Loucy (cell line): ENCODE results near the gene KCTD19.

Source experiments
- EZH2phosphoT487 ChIP-seq: fragments of 200-600 bp; IDR thresholded peaks from 2 replicates; pipeline ENCODE4 v1.6.1; 2018; ENCODE audit warnings: antibody characterized with exemption, mild to moderate bottlenecking, moderate library complexity, borderline replicate concordance
- TF ChIP-seq, protein P1 (sequence below): fragments of 200-600 bp; sonication (generic); conservative IDR thresholded peaks from 2 replicates; pipeline ENCODE4 v1.5.1; 2014; ENCODE audit warnings: mild to moderate bottlenecking, antibody characterized with exemption, low read length

DNA sequence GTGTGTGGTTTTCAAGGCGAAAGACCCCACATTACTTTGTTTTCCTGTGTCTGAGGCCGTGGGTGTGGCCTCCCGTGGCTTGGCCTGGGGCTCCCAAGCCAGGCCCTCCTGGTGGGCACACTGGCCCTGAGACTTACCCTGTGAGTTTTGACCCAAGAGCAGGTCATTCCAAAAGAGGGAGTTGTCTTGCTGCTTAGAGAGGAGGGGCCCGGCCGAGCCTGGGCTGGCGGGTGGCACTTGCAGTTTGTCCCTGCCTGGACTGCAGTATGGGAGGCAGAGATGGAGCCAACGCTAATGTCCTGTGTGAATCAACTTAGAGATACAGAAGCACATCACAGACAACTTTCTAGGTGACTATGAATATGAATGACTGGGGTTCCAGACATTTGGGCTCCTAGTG lies 24.5 kb downstream of the KCTD19 start:
- TF ChIP-seq, protein P1, sequence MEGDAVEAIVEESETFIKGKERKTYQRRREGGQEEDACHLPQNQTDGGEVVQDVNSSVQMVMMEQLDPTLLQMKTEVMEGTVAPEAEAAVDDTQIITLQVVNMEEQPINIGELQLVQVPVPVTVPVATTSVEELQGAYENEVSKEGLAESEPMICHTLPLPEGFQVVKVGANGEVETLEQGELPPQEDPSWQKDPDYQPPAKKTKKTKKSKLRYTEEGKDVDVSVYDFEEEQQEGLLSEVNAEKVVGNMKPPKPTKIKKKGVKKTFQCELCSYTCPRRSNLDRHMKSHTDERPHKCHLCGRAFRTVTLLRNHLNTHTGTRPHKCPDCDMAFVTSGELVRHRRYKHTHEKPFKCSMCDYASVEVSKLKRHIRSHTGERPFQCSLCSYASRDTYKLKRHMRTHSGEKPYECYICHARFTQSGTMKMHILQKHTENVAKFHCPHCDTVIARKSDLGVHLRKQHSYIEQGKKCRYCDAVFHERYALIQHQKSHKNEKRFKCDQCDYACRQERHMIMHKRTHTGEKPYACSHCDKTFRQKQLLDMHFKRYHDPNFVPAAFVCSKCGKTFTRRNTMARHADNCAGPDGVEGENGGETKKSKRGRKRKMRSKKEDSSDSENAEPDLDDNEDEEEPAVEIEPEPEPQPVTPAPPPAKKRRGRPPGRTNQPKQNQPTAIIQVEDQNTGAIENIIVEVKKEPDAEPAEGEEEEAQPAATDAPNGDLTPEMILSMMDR = no peak
- TF ChIP-seq EZH2phosphoT487 = no peak
